COR-L47 (cell line): ENCODE measurements around the gene UBE2R2.

Source experiments
- DNase-seq: peaks from one replicate; lab custom pipeline; 2025; lab: John Stamatoyannopoulos, UW

Gene UBE2R2

DNA sequence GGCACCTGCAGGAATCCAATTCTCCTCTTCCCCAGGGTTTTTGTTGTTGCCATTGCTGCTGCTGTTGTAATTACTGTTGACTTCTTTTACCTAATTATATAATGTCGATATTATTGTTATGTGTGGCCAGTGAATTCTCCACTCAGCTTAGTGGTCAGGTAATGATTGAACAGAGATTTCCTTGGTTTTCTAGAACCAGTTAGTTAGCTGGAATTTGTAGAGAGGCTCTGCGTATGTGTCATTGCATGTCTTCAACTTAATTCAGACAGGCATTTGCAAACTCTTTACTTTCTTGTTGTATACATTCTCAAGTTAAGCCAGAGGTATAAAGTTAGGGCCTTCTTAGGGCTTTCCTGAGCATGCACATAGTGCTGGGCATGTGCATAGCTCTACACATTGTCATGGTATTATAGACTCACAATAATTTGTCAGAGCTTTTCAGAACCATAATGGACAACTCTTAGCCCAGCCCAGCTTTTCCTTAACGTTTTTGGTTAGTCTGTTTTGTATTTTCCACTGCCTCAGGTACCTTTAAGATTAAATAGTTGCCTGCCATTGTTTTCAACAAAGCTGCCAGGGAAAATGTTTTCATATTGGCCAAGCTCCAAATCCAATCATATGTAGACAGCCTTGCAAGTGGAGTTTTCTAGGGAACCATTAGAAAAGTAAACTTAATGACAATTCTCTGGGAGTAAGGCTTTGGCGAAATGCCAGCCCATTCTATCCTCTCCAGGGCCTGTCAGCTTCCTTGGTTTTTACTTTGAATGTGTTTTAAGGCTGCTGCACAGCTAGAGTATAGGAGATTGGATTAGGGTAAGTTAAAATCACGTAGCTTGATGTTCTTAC is 68.1 kb downstream of the UBE2R2 start:
- DNase-seq: peak; percentile 91

DNA sequence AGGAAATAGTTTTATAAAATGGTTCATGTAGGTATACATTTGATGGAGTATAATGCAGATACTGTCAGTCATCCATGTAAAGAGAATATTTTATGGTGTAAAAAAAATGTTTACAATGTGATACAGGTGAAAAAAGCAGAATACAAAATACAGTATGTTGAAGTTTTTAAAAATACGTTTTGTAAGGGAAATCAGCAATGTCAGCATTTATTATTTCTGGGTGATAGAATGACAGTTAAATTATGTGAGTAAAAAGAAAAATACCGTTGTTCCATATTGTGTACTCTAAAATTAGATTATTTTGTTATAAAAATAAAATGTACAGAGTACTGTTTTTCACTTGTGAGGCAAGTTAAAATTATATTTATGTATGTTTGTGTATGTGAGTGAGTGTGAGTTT is 69.0 kb downstream of the UBE2R2 start:
- DNase-seq: no peak

DNA sequence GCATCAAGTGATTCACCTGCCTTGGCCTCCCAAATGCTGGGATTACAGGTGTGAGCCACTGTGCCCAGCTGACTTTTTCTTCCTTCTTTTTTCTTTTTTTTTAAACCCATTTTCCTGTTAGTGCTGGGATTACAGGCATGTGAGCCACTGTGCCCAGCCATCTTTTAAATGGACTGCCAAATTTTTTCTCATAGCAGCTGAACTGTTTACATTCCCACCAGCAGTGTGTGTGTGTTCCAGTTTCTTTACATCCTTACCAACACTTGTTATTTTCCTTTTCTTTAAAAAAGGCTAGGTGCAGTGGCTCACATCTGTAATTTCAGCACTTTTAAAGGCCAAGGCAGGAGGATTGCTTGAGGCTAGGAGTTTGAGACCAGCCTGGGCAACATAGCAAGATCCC is 76.9 kb downstream of the UBE2R2 start:
- DNase-seq: no peak

DNA sequence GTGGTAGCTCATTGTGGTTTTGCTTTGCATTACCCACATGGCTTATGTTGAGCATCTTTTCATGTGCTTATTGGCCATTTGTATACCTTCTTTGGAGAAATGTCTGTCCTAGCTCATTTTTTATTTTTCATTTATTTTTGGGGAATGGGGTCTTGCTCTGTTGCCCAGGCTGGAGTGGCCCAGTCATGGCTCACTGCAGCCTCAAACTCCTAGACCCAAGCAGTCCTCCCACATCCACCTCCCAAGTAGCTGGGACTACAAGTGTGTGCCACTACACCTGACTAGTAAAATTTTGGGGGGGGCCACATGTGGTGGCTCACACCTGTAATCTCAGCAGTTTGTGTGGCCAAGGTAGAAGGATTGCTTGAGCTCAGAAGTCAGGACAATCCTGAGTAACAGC is 77.4 kb downstream of the UBE2R2 start:
- no peak for DNase-seq

DNA sequence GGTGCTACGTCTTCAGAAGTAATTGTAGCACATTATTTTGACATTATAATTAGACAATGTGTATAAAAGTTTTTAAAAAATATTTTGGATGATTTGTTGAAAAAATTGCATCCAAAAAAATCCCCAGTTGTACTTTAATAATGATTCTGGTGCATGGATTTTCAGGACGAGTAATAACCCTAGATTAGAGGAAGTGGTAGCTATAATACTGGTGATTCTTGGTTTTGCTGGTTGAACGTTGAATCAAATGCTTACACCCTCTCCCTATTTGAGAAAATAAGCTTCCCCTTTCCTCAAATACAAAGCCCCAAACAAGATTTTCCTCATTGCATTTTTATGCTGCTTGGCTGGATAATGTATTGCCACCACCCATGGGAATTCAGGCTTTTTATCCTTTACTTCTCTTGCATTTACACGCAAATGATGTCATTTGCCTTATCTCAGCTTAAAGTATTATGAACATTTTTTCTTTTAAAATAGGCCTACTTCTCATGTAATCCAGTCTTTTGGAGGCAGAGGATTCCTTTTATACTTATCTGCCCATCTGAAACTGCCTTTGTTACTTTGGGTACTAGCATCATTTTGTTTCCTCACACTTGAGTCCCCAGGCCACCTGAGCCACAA is 86.3 kb downstream of the UBE2R2 start:
- DNase-seq: no peak

DNA sequence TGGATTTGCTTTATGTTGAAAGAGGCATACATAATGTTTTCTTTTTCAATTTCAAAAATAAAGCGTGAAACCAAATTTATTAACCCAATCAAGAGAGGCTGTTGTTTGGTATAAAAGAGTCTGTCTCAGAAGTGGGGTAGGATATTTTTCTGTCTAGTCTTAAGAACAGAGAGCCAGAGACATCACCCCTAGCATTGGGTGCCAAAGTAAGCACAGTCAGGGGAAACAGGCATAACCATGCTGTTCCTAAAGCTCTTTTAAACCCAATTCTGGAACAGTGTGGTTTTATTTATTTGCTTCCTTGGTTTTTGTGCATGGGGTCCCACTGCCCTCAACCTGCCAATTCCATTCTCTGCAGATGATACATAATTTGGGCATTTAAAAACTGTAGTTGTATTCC is 88.2 kb downstream of the UBE2R2 start:
- no peak for DNase-seq

DNA sequence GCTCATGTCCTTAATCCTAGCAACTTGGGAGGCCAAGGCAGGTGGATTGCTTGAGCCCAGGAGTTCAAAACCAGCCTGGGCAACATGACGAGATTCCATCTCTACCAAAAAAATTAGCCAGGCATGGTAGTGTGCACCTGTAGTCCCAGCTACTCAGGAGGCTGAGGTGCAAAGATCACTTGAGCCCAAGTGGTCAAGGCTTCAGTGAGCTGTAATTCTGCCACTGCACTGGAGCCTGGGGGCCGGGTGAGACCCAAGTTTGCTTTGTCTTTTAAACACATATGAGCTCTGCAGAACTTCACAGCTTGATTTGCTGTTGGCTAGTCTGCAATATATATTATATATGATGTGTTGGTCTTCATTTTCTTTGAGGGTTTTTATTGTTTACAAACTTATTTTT is 89.8 kb downstream of the UBE2R2 start:
- DNase-seq: no peak

DNA sequence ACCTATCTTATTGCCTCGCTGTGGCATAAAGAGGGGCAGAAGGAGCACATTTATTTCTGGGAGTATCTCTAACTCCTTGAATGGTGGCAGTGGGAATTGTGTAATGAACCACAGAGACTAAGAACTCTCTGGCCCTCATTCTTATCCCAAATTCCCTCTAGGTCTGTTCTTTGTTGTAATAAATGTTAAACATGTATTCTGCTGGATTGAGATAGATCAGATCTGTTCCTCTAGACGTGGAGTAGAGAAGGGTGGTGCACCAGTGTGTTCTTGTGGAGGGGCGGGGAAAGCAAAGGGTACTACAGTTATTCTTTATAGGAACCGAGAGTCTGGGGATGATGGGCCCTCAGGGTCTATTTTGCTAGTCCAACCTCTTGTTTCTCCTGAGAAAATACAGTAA is 90.4 kb downstream of the UBE2R2 start:
- no peak for DNase-seq

DNA sequence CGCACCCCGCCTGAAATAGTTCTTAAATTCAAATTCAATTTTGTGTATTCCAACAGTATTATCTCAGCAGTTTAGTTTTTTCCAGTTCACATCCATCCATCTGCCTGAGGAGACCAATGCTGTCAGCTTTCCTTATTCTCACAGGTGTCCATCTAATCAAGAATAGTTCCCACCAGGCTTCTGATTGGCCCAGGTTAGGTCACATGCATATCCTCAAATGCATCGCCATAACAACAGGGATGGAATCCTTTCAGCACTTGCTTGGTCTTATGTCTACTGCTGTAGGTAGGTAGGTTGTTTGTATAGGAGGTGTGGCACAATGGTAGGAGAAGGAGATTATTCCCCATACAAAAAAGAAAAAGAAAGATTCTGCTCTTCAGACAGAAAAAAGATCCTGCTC is 91.2 kb downstream of the UBE2R2 start:
- no peak for DNase-seq

DNA sequence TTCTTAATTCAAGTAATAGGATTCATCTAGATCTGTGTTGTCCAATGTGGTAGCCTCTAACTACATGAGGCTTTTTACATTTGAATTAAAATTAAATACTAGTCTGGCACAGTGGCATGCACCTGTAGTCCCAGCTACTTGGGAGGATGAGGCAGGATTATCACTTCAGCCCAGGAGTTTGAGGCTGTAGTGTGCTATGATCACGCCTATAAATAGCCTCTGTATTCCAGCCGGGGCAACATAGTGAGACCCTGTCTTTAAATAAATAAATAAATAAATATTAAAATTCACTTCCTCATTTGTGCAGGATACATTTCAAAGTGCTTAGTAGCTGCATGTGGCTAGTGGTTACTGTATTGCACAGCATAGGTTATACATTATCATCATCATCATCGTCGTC is 91.8 kb downstream of the UBE2R2 start:
- DNase-seq: no peak

DNA sequence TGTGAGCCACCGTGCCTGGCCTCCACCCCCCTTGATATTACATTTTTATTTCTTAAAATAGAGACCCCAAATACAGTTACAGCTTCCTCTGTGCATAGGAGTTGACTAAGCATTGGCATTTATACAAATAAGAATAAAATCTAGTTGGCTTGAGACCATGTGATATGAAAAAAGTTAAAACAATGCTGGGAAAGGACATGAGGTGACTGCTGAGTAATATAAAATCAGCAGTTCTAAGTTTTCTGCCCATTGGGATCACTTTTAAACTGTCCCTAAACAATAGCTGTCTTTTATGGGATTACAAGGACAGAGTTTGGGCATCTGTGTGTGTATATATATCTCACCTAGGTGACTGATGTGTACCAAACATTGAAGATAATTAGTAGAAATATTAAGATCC is 96.6 kb downstream of the UBE2R2 start:
- DNase-seq: no peak

DNA sequence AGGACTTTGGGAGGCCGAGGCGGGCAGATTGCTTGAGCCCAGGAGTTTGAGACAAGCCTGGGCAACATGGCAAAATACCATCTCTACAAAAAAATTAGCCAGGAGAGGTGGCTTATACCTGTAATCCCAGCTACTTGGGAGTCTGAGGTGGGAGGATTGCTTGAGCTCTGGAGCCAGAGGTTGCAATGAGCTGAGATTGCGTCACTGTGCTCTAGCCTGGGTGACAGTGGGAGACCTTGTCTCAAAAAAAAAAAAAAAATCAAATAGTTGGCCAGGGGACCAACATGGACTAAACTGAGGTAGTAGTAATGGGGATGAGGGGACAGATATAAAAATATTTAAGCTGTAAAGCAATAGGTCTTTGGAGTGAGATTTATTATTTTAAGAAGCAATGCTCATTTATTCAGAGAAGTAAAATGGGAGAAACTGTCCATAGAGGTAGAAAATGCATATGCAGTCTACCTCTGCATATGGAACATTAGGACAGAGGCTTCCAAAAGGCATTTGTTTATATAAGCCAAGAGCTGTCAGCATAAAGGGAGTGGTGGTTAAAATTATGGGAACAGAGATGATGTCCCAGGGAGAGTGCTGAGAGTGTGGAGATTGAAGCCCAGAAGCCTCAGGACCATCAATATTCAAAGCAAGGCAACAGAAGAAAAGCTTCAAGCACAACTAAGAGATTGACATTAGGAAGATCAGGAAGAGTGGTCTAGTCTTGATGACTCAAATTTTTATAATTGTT is 98.1 kb downstream of the UBE2R2 start:
- no peak for DNase-seq

DNA sequence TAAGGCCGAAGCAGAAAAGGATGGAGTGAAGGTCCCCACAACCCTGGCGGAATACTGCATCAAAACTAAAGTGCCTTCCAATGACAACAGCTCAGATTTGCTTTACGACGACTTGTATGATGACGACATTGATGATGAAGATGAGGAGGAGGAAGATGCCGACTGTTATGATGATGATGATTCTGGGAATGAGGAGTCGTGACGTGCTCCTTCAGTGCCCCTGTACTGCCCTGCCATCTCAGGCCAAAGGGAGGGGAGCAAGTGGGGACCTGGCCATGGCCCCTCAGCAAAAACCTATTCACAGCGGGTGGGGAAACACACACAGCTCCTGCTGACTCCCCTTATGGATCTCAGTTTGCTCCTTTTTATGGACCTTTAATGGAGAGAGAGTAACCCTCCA is 100.1 kb downstream of the UBE2R2 start:
- DNase-seq: no peak

DNA sequence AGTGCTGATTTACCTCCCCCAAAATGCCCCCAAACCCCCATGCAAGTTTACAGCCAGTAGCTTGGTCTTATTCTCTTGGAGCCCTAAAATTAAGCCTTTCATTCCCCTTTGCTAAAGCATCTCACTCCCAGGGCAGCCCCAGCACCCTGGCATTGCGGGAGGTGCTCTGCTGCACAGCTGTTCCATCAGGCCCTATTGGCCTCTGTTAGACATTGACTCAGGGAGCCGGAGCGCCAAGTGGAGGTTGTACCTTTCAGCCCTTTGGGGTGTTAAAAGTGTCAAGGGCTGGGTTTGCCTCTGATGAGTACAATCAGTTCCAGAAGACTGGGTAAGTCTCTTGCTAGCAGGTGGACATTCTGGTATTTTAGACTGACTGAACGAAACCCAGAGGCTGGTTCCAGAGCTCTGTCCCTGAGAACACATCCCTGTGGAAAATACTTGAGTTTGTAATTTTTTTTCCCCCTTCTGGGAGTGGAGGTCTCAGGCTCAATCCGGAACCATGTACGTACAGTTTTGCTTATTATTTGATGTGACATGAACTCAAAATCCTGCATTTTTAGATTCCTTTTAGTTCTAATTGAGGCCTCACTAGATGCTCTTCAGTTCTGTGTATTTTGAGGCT is 102.4 kb downstream of the UBE2R2 start:
- DNase-seq: no peak

DNA sequence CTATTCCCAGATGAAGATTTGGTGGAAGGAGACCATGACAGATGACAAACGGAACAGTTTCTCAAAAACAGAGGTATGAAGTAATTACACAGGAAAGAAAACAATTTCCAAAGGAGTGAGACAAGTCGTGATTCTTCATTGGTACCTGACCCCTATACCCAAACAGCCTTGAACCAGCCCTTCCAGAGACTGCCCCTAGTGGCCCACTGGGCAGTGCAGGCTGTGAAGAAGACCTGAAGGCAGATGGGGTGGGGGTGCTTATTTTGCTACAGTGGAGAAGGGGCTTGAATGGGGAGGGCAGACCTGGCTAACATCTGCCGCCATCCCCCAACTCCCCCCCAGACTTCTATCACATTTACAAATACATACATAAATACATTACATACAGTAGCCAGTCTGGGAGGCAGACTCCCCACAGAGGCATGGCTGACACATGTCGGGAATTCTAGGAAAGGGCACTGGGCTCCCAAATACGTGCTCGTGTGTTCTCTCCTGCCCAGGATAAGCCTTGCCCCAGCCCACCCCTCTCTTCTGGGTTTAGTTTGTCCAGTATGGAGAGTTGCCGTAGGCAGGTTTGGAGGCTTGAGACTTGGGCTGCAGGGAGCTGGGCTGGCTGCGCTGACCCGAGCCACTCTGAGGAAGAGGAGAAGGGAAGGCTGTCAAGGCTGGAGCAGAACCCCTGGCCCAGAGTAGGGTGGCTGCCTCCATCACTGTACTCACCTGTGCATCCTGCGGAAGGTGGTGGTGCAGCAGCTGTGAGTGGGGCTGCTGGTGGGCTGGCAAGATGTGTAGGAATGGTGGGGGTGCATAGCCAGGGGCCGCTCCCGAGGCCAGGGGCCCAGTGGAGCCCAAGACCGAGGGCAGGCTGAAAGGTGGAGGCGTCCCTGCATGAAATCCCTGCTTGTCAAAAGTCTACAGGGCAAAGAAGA is 105.3 kb downstream of the UBE2R2 start:
- DNase-seq: peak; percentile 16

DNA sequence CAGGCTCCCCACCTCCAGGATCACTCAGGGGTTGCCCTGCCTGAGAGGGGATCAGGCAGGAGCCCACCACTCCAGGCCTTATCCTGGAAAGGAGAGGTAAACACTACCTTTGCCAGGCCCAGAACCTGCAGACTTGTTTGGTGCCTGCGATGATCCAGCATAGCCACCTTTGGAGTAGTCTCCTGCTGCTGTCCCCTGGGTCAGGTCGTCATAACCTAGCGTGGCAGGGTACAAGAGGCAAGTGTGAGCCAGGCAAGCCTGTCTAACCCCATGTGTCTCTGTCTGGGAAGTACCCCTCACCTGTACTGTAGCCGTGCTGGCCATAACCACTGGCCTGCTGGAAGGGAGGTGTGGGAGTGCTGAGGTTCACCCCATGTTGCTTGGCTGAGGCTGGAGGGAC is 106.1 kb downstream of the UBE2R2 start:
- DNase-seq: no peak

DNA sequence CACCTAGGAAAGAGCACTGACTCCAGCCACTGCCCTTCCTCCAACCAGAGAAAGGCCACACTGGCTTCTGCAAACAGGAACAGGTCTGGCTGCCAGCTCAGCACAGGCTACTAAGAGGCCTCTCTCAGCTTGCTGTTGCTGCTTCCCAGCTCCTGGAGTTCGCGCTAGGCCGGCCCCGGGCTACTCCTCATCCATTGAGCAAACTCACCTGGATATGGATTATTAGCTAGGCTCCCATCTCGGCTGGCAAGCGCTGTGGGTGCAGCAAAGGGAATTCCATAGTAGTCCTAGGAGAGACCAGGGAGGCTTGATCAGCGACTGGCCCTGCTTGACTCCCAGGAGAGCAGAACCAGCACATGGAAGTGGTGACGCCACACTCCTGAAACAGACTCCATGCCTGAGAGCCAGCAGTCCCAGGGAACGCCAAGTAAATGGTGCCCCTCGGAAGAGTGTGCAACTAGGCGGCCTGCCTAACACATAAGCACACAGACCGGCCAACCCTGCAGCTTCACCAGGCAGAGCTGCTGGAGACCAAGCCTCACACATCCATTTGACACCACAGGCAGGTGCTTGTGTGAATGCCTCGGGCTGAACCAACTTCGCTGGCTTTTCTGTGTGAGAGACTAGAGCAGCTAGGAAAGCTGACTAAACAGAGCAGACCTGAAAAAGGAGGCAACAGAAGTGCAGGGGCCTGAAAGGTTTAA is 107.2 kb downstream of the UBE2R2 start:
- DNase-seq: no peak

DNA sequence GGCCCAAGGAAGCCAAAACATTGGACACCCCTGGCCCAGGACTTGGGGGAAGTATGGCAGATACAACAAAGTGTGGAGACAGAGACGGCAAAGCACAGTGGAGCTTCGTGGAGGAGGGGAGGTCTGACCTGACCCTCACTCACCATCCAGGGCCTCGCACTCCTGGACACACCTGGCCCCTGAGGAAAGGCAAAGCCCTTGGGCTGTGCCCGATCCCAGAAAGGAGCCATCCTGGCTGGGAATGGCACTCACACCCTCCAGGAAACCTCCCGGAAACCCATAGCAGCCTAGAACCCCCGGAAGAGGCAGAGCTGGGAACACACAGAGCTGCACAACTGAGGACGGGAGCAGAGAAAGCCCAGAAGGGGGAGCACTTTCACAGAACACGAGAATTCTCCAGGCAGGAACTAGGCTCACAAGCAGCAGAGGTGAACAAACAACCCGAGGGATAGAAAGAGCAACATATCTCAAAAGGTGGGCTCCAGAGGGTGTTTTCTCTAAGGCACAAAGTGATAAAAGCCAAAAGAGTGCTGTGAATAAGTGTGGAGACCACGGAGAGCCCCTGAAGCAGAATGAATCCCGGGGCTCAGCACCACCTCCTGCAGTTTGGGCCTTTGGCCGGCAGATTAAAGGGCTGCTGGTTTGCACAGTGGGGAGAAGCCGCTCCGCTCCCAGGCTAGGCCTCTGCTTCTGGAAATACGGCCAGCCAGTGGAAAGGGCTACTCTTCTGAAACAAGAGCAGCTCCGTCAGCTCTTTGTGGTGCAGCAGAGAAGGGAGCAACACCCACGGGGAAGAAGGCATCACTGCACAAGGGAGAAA is 108.2 kb downstream of the UBE2R2 start:
- DNase-seq: no peak

DNA sequence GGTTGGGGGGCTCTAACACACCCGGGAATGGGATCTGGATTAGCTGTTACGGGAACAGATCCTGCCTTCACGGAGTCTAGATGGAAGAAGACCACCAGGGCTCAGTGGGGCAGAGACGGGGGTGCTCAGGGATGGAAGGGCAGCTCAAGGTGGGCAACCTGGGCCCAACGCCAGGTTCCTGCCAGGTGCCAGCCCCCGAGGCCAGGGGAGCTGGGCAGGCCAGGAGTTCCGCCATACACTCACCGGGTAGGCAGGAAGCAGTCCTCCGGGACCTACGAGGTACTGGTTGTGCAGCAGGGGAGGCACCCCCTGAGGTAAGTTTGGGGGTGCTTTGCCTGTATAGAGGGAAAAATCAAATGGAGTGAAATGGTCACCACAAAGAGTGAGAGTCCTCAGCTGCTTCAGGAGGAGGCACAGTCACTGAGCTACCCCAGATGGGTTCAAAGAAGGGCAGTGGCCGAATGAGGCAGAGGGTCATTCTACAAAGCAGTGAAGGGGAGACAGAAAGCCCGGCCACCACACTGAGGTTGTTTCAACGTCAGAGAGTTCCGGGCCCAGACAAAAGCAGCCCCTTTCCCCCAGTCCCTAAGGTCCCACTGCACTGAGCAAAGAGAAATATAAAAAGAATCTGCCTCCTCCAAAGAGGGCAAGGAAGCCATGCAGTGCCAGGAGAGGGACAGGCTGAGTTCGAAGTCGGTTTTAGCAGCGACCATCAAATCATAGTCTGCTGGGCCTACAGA is 110.0 kb downstream of the UBE2R2 start:
- no peak for DNase-seq
